Measurements from ENCODE around the gene TRAPPC1.

The TRAPPC1 gene

GRCh38 chr17:7885367-7886226, 46.1 kb downstream of the TRAPPC1 start:
- Histone ChIP-seq H3K9me3 (ENCODE audit: control insufficient read depth, insufficient read depth, low read depth, low read length) (no peaks in the 10 kb centered on the region), H3K27ac (ENCODE audit: low read depth, low read length) (no peak overlapping the region), H3K9ac (ENCODE audit: low read length) (peak overlapping the region; percentile 83), H3K36me3 (ENCODE audit: control insufficient read depth, insufficient read depth, low read length) (peaks cover 17% of the 10 kb centered on the region), H3K4me1 (ENCODE audit: control insufficient read depth, insufficient read depth, low read length) (peaks cover 33% of the 10 kb centered on the region), H3K27me3 (ENCODE audit: control insufficient read depth, insufficient read depth, low read length) (peaks cover 12% of the 10 kb centered on the region; the same call in 1 of the 2 replicates), H3K4me3 (ENCODE audit: low read depth, low read length) (peak overlapping the region; percentile 85)

- Histone ChIP-seq H3K9ac (ENCODE audit: low read length) (peak overlapping the region; percentile 83), H3K27ac (ENCODE audit: low read depth, low read length) (no peak overlapping the region), H3K4me3 (ENCODE audit: low read depth, low read length) (peak overlapping the region; percentile 85), H3K9me3 (ENCODE audit: control insufficient read depth, insufficient read depth, low read depth, low read length) (no peaks in the 10 kb centered on the region), H3K36me3 (ENCODE audit: control insufficient read depth, insufficient read depth, low read length) (peaks cover 22% of the 10 kb centered on the region), H3K27me3 (ENCODE audit: control insufficient read depth, insufficient read depth, low read length) (peaks cover 12% of the 10 kb centered on the region; the same call in 1 of the 2 replicates), H3K4me1 (ENCODE audit: control insufficient read depth, insufficient read depth, low read length) (peaks cover 33% of the 10 kb centered on the region)
Measured at GRCh38 chr17:7884581-7885366, 47.0 kb downstream of the TRAPPC1 start.

GRCh38 chr17:7883781-7884386, 47.9 kb downstream of the TRAPPC1 start:
- no peak overlapping the region for H3K9ac ChIP-seq (ENCODE audit: low read length)
- H3K9me3 ChIP-seq (ENCODE audit: control insufficient read depth, insufficient read depth, low read depth, low read length) = no peaks in the 10 kb centered on the region
- peaks cover 12% of the 10 kb centered on the region; the same call in 1 of the 2 replicates for H3K27me3 ChIP-seq (ENCODE audit: control insufficient read depth, insufficient read depth, low read length)
- H3K27ac ChIP-seq (ENCODE audit: low read depth, low read length) = no peak overlapping the region
- H3K4me3 ChIP-seq (ENCODE audit: low read depth, low read length) = peak overlapping the region; percentile 36
- peaks cover 26% of the 10 kb centered on the region for H3K4me1 ChIP-seq (ENCODE audit: control insufficient read depth, insufficient read depth, low read length)
- peaks cover 29% of the 10 kb centered on the region for H3K36me3 ChIP-seq (ENCODE audit: control insufficient read depth, insufficient read depth, low read length)

GRCh38 chr17:7882629-7883028, 49.1 kb downstream of the TRAPPC1 start:
- H3K9ac ChIP-seq (ENCODE audit: low read length) = no peak overlapping the region
- H3K27me3 ChIP-seq (ENCODE audit: control insufficient read depth, insufficient read depth, low read length) = peaks cover 12% of the 10 kb centered on the region; the same call in 1 of the 2 replicates
- peaks cover 14% of the 10 kb centered on the region for H3K4me1 ChIP-seq (ENCODE audit: control insufficient read depth, insufficient read depth, low read length)
- H3K27ac ChIP-seq (ENCODE audit: low read depth, low read length) = no peak overlapping the region
- no peak overlapping the region for H3K4me3 ChIP-seq (ENCODE audit: low read depth, low read length)
- H3K36me3 ChIP-seq (ENCODE audit: control insufficient read depth, insufficient read depth, low read length) = peaks cover 29% of the 10 kb centered on the region
- no peaks in the 10 kb centered on the region for H3K9me3 ChIP-seq (ENCODE audit: control insufficient read depth, insufficient read depth, low read depth, low read length)

GRCh38 chr17:7882068-7882467, 49.7 kb downstream of the TRAPPC1 start:
- Histone ChIP-seq H3K9ac (ENCODE audit: low read length) (peak overlapping the region; percentile 12), H3K36me3 (ENCODE audit: control insufficient read depth, insufficient read depth, low read length) (peaks cover 29% of the 10 kb centered on the region), H3K4me1 (ENCODE audit: control insufficient read depth, insufficient read depth, low read length) (peaks cover 10% of the 10 kb centered on the region), H3K27ac (ENCODE audit: low read depth, low read length) (no peak overlapping the region), H3K9me3 (ENCODE audit: control insufficient read depth, insufficient read depth, low read depth, low read length) (no peaks in the 10 kb centered on the region), H3K27me3 (ENCODE audit: control insufficient read depth, insufficient read depth, low read length) (peaks cover 12% of the 10 kb centered on the region; the same call in 1 of the 2 replicates), H3K4me3 (ENCODE audit: low read depth, low read length) (no peak overlapping the region)

GRCh38 chr17:7881276-7882054, 50.3 kb downstream of the TRAPPC1 start:
- peaks cover 11% of the 10 kb centered on the region; the same call in 1 of the 2 replicates for H3K27me3 ChIP-seq (ENCODE audit: control insufficient read depth, insufficient read depth, low read length)
- peaks cover 29% of the 10 kb centered on the region for H3K36me3 ChIP-seq (ENCODE audit: control insufficient read depth, insufficient read depth, low read length)
- peak overlapping the region; percentile 12 for H3K9ac ChIP-seq (ENCODE audit: low read length)
- no peak overlapping the region for H3K27ac ChIP-seq (ENCODE audit: low read depth, low read length)
- no peak overlapping the region for H3K4me3 ChIP-seq (ENCODE audit: low read depth, low read length)
- H3K9me3 ChIP-seq (ENCODE audit: control insufficient read depth, insufficient read depth, low read depth, low read length) = no peaks in the 10 kb centered on the region
- peaks cover 7% of the 10 kb centered on the region; the same call in 1 of the 2 replicates for H3K4me1 ChIP-seq (ENCODE audit: control insufficient read depth, insufficient read depth, low read length)
